SK-N-MC (cell line): ENCODE results near the gene SLC6A13.

Source experiments
- EZH2 ChIP-seq: fragments of 200-600 bp; sonication (generic); IDR thresholded peaks from one replicate; pipeline ENCODE4 v1.6.1; 2017; ENCODE audit warnings: antibody characterized with exemption
- FOXP2 ChIP-seq: optimal IDR thresholded peaks from 2 replicates; pipeline ENCODE3; 2011; ENCODE audit warnings: mild to moderate bottlenecking, moderate library complexity; ENCODE audit not compliant: insufficient read depth; ENCODE audit errors: extremely low read length, control extremely low read depth
- POLR2AphosphoS5 ChIP-seq: IDR thresholded peaks from 2 replicates; pipeline ENCODE4 v1.6.1; 2012; ENCODE audit warnings: mild to moderate bottlenecking, low read depth, low read length, borderline replicate concordance

DNA sequence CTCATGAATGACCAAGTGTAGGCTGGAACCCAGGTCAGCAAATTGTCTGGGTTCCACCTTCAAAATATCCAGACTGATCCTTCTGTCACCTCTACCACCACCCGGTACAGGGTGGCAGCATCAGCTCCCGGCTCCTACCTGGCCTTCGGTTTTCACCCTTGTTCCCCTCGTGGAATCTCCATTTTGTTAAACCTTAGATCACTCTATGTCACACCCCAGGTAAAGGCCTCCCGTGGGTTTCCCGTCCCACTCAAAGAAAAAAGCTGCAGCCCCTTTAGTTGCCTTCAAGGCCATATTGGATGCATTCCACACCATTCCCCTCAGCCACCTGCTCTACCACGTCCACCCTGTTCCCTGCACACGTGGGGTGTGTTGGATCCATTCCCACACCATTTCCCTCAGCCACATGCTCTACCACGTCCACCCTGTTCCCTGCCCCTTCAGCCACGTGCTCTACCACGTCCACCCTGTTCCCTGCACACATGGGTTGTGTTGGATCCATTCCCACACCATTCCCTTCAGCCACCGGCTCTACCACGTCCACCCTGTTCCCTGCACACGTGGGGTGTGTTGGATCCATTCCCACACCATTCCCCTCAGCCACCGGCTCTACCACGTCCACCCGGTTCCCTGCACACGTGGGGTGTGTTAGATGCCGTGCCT lies 23.8 kb downstream of the SLC6A13 start:
- TF ChIP-seq POLR2AphosphoS5 (no peak), EZH2 (no peak), FOXP2 (no peak)
